Neuron (in vitro differentiated cells): ENCODE data around the gene ZNF41.
"Not testable (repeated sequence)": the region's sequence is repeated elsewhere in the genome, so short reads cannot be mapped to it uniquely, and the experiment has no call there.

ENCODE experiments used
- H2AFZ ChIP-seq: one replicate; pipeline ENCODE4 v1.6.1; 2013; ENCODE audit warnings: low read depth, mild to moderate bottlenecking, inconsistent platforms, low read length, moderate library complexity
- H3K27me3 ChIP-seq: one replicate; pipeline ENCODE4 v1.6.1; 2013; ENCODE audit warnings: low read length; ENCODE audit not compliant: insufficient read depth
- H3K36me3 ChIP-seq: one replicate; pipeline ENCODE4 v1.6.1; 2013; ENCODE audit warnings: low read length; ENCODE audit not compliant: insufficient read depth
- H3K4me1 ChIP-seq: one replicate; pipeline ENCODE4 v1.6.1; 2013; ENCODE audit warnings: low read length; ENCODE audit not compliant: insufficient read depth
- H3K4me3 ChIP-seq: 2 replicates; pipeline ENCODE4 v1.5.1; 2013; ENCODE audit warnings: mild to moderate bottlenecking, low read length, moderate library complexity
- H3K9me3 ChIP-seq: one replicate; pipeline ENCODE4 v1.6.1; 2013; ENCODE audit warnings: low read length

The ZNF41 gene

GRCh38 chrX:47502316-47503125 is 19.5 kb upstream of the ZNF41 start:
- Histone ChIP-seq H3K27me3 (peaks cover 5% of the 10 kb centered on the region), H2AFZ (no peak overlapping the region), H3K36me3 (no peaks in the 10 kb centered on the region), H3K4me3 (no peak overlapping the region), H3K9me3 (no peaks in the 10 kb centered on the region), H3K4me1 (peaks cover 24% of the 10 kb centered on the region)

- Histone ChIP-seq H3K27me3 (peaks cover 5% of the 10 kb centered on the region), H3K4me1 (peaks cover 24% of the 10 kb centered on the region), H3K36me3 (no peaks in the 10 kb centered on the region), H3K9me3 (no peaks in the 10 kb centered on the region), H3K4me3 (peak overlapping the region; percentile 33), H2AFZ (peak overlapping the region; percentile 67)
Measured at GRCh38 chrX:47501226-47502074, 18.4 kb upstream of the ZNF41 start.

- H3K27me3 ChIP-seq: peaks cover 5% of the 10 kb centered on the region
- peaks cover 24% of the 10 kb centered on the region for H3K4me1 ChIP-seq
- no peak overlapping the region for H3K4me3 ChIP-seq
- H2AFZ ChIP-seq: no peak overlapping the region
- H3K36me3 ChIP-seq: no peaks in the 10 kb centered on the region
- H3K9me3 ChIP-seq: no peaks in the 10 kb centered on the region
Measured at GRCh38 chrX:47500554-47500953, 17.5 kb upstream of the ZNF41 start.

- H3K27me3 ChIP-seq: peaks cover 5% of the 10 kb centered on the region
- no peaks in the 10 kb centered on the region for H3K9me3 ChIP-seq
Measured at GRCh38 chrX:47499293-47499692, 16.3 kb upstream of the ZNF41 start.

GRCh38 chrX:47498411-47498810 is 15.4 kb upstream of the ZNF41 start:
- H3K36me3 ChIP-seq: no peaks in the 10 kb centered on the region
- H3K4me1 ChIP-seq: peaks cover 24% of the 10 kb centered on the region
- peaks cover 5% of the 10 kb centered on the region for H3K27me3 ChIP-seq
- no peak overlapping the region for H3K4me3 ChIP-seq
- no peaks in the 10 kb centered on the region for H3K9me3 ChIP-seq
- no peak overlapping the region for H2AFZ ChIP-seq

More at GRCh38 chrX:47499293-47499692, 16.3 kb upstream of the ZNF41 start:
- no peak overlapping the region for H3K4me3 ChIP-seq
- H3K36me3 ChIP-seq: no peaks in the 10 kb centered on the region
- H2AFZ ChIP-seq: no peak overlapping the region
- H3K4me1 ChIP-seq: peaks cover 24% of the 10 kb centered on the region

- Histone ChIP-seq H3K4me1 (peaks cover 15% of the 10 kb centered on the region), H3K4me3 (no peak overlapping the region), H2AFZ (no peak overlapping the region), H3K36me3 (no peaks in the 10 kb centered on the region), H3K27me3 (peaks cover 3% of the 10 kb centered on the region), H3K9me3 (no peaks in the 10 kb centered on the region)
Measured at GRCh38 chrX:47497271-47497888, 14.4 kb upstream of the ZNF41 start.

- not testable (repeated sequence) for H3K4me1 ChIP-seq, H3K9me3 ChIP-seq, H3K27me3 ChIP-seq, H3K36me3 ChIP-seq, H3K4me3 ChIP-seq, H2AFZ ChIP-seq
Measured at GRCh38 chrX:47492133-47492532, 9.1 kb upstream of the ZNF41 start.

GRCh38 chrX:47489507-47490275 is 6.7 kb upstream of the ZNF41 start:
- Histone ChIP-seq H3K4me3 (no peak overlapping the region), H3K36me3 (no peaks in the 10 kb centered on the region), H2AFZ (no peak overlapping the region), H3K4me1 (peaks cover 5% of the 10 kb centered on the region), H3K27me3 (peaks cover 7% of the 10 kb centered on the region), H3K9me3 (no peaks in the 10 kb centered on the region)

- Histone ChIP-seq H3K36me3 (no peaks in the 10 kb centered on the region), H3K9me3 (no peaks in the 10 kb centered on the region), H2AFZ (no peak overlapping the region), H3K4me1 (peaks cover 5% of the 10 kb centered on the region), H3K27me3 (peaks cover 5% of the 10 kb centered on the region), H3K4me3 (no peak overlapping the region)
Measured at GRCh38 chrX:47484885-47485284, 1.9 kb upstream of the ZNF41 start.

GRCh38 chrX:47483306-47484268 is 565 bp upstream of the ZNF41 start:
- Histone ChIP-seq H3K4me1 (peaks cover 5% of the 10 kb centered on the region), H2AFZ (peak overlapping the region; percentile 11), H3K27me3 (peaks cover 5% of the 10 kb centered on the region), H3K9me3 (no peaks in the 10 kb centered on the region), H3K4me3 (peak overlapping the region; percentile 74), H3K36me3 (no peaks in the 10 kb centered on the region)

- no peak overlapping the region for H2AFZ ChIP-seq
- H3K4me3 ChIP-seq: peak overlapping the region; percentile 74
- H3K27me3 ChIP-seq: peaks cover 5% of the 10 kb centered on the region
- H3K9me3 ChIP-seq: no peaks in the 10 kb centered on the region
- no peaks in the 10 kb centered on the region for H3K36me3 ChIP-seq
- H3K4me1 ChIP-seq: peaks cover 5% of the 10 kb centered on the region
Measured at GRCh38 chrX:47482065-47482511, 934 bp downstream of the ZNF41 start.

- H2AFZ ChIP-seq: no peak overlapping the region
- no peaks in the 10 kb centered on the region for H3K36me3 ChIP-seq
- no peak overlapping the region for H3K4me3 ChIP-seq
- no peaks in the 10 kb centered on the region for H3K9me3 ChIP-seq
- H3K27me3 ChIP-seq: peaks cover 5% of the 10 kb centered on the region
- peaks cover 5% of the 10 kb centered on the region for H3K4me1 ChIP-seq
Measured at GRCh38 chrX:47481160-47481559, 1.9 kb downstream of the ZNF41 start.
